GM18505 (cell line): ENCODE measurements around the gene CACNB2.

ENCODE experiments used
- ATAC-seq: cut with Tn5 transposase; IDR thresholded peaks from one replicate; pipeline ENCODE4 v1.9.1; 2021; ENCODE audit not compliant: unreplicated experiment
- POLR2A ChIP-seq: IDR thresholded peaks from 4 replicates; pipeline ENCODE4 v1.6.1; 2011; ENCODE audit warnings: borderline replicate concordance; ENCODE audit not compliant: insufficient read depth, insufficient read length; ENCODE audit errors: extremely low read depth

The CACNB2 gene

GRCh38 chr10:18378766-18379165 lies 238.5 kb downstream of the CACNB2 start:
- no peak for ATAC-seq
- no peak for TF ChIP-seq POLR2A

GRCh38 chr10:18381679-18382078 lies 241.5 kb downstream of the CACNB2 start:
- TF ChIP-seq POLR2A = no peak
- no peak for ATAC-seq

GRCh38 chr10:18397906-18398305 lies 257.7 kb downstream of the CACNB2 start:
- TF ChIP-seq POLR2A = no peak
- ATAC-seq = no peak

DNA sequence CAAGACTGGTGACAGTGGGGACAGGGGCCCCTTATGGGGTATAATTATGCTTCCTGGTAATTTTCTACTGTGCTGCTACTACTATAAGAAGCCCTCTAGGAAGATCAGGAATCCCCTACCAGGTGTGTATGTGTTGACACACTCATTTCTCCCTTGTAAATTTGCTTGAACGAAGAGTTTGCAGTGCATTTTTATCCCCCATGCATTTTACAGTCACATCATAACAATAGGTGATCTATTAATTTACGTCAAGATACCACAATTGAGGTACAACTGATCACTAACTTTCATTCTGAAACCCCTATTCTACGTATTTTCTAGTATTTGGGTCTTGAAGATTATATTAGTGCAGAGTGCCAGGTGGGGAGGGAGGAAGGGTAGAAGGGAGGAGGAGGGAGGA lies 258.9 kb downstream of the CACNB2 start:
- no peak for TF ChIP-seq POLR2A
- peak; percentile 51 for ATAC-seq

DNA sequence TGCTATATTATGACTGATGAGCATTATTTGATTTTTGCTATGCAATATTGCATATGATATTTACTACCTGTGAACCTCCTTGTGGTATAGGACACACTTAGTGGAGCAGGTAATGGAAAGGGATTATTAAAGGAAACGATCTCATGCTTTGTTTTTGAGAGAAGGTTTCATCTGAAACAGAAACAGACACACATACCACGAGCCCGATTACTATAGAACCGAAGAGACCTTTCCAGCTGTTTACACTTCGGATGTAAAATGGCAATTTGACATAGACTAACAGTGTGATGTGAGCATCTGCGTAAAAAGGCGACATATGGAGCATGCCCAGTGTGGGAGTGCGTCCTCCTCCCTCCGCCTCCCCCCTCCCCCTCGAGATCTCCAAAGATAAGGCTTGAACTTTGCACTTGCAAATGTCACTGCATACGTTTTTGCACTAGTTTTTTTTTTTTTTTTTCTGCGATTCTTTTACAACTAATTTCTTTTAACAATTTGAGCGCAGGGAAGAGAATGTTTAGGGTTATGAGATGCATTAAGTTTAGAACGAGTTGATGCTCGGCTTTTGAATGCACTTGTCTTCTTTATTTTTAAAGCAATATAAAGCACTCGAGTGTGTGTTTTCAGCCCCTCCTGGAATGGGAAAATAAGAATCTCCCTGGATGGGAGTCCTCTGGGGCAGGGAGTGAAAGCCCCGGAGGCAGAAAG lies 260.1 kb downstream of the CACNB2 start:
- no peak for ATAC-seq

GRCh38 chr10:18400906-18401245 lies 260.7 kb downstream of the CACNB2 start:
- TF ChIP-seq POLR2A = no peak

More for the DNA sequence above, 260.1 kb downstream of the CACNB2 start:
- no peak for TF ChIP-seq POLR2A

DNA sequence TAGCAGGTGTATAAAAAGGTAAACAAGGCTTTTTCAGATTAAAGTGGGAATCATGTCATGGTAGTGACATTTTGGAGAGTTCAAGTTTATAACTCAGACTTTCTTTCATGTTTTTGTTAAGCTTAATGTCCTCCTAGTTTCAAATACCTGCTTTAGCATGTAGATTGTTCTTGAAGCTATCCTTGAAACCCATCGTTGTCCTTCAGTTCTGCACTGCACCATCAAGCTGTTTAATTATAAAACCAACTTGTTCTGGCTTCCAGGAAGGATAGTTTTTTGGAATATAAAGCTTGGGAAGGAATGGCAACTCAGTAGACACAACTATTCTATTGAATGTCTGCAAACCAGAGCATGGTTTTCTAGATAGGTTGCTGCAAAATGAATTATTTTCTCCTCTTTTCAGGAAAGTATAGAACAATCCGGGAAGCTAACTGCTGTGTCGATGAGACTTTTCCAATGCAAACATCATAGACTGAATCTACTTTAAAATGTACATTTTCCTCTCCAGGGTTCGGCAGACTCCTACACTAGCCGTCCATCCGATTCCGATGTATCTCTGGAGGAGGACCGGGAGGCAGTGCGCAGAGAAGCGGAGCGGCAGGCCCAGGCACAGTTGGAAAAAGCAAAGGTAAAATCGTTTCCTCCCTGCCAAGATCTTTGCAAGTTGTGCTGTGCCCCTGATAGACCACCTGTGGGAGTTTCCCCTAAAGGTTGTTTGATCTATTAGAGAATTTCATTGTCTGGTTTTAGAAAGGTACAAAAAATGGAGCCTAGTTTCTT lies 261.4 kb downstream of the CACNB2 start:
- ATAC-seq = no peak
- no peak for TF ChIP-seq POLR2A

More at GRCh38 chr10:18400906-18401245, 260.7 kb downstream of the CACNB2 start:
- ATAC-seq = no peak

- no peak for ATAC-seq
- TF ChIP-seq POLR2A = no peak
Observed at GRCh38 chr10:18402853-18403252, 262.6 kb downstream of the CACNB2 start.

DNA sequence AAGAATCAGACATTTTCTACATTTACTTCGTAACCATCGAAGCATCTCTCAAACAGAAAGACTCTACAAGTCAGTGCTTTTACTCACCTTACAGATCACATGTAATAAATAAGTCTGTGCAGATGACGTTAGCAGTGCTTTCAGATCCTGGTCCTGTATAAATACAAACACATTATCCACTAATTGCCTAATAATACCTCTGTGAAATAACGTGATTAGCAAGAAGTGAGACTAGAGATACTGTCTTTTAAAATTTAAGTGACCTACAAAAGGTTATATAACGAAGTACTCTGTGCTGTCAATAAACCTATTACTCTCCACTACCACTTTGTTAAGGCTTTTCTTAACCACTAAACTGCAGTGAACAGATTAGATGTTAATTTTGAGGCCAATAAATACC lies 264.3 kb downstream of the CACNB2 start:
- ATAC-seq = no peak
- no peak for TF ChIP-seq POLR2A

DNA sequence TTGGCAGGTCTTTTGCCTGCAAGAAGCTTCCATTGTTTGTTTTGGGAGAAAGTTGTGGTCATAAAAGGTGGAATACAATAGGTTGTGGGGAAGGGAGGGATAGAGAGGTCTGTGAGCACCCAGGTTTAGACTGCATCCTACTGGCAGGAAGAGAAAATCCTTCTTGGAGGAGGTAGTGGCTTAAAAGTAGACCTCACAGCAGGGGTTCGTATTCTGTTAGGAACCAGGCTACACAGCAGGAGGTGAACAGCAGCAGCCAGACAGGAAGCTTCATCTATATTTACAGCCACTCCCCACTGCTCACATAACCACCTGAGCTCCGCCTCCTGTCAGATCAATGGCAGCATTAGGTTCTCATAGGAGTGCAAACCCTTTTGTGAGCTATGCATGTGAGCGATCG lies 265.9 kb downstream of the CACNB2 start:
- no peak for TF ChIP-seq POLR2A
- ATAC-seq = no peak

- ATAC-seq = no peak
- no peak for TF ChIP-seq POLR2A
Observed at GRCh38 chr10:18409599-18410397, 269.6 kb downstream of the CACNB2 start.

GRCh38 chr10:18414061-18414460 lies 273.8 kb downstream of the CACNB2 start:
- no peak for TF ChIP-seq POLR2A
- ATAC-seq = no peak

- TF ChIP-seq POLR2A = no peak
- ATAC-seq = no peak
Observed at GRCh38 chr10:18417950-18418527, 277.8 kb downstream of the CACNB2 start.
